Aorta (tissue), 5 donors: ENCODE measurements around the gene DMBT1. TPM values are rescaled to one million over a fixed set of nuclear protein-coding genes. Genes with fewer than 3 reads are reported as not detected.

Experiments
- ATAC-seq: fragments of 200-7000 bp; cut with Tn5 transposase; one replicate; pipeline ENCODE4 v1.9.1; 2022; ENCODE audit warnings: moderate library complexity; ENCODE audit not compliant: low FRiP score
- DNase-seq, 2 donors: peaks; one replicate each; pipeline ENCODE4 v3.0.0-alpha.2; 2020
- H3K27ac ChIP-seq, 2 donors: one replicate each; pipeline ENCODE4 v1.5.1; 2013; ENCODE audit warnings: low read length in 2 of 2, mild to moderate bottlenecking in 2 of 2, moderate library complexity in 2 of 2, control low read depth in 1 of 2, inconsistent platforms in 1 of 2, low read depth in 1 of 2
- H3K27me3 ChIP-seq, 2 donors: one replicate each; pipeline ENCODE4 v1.6.1; 2013; ENCODE audit warnings: control low read depth in 1 of 2, low read length in 1 of 2, mild to moderate bottlenecking in 1 of 2, moderate library complexity in 1 of 2; ENCODE audit not compliant: insufficient read depth in 2 of 2, control insufficient read depth in 1 of 2
- H3K36me3 ChIP-seq, 2 donors: one replicate each; pipeline ENCODE4 v1.6.1; 2013; ENCODE audit warnings: control low read depth in 1 of 2, low read length in 1 of 2, mild to moderate bottlenecking in 1 of 2; ENCODE audit not compliant: insufficient read depth in 2 of 2, control insufficient read depth in 1 of 2
- H3K4me1 ChIP-seq, 2 donors: one replicate each; pipeline ENCODE4 v1.6.1; 2013; ENCODE audit warnings: low read length in 2 of 2, control low read depth in 1 of 2, mild to moderate bottlenecking in 1 of 2, moderate library complexity in 1 of 2; ENCODE audit not compliant: insufficient read depth in 2 of 2, control insufficient read depth in 1 of 2
- H3K4me3 ChIP-seq, 2 donors: one replicate each; pipeline ENCODE4 v1.5.1; 2013; ENCODE audit warnings: low read length in 2 of 2, control low read depth in 1 of 2, mild to moderate bottlenecking in 1 of 2
- H3K9me3 ChIP-seq: one replicate; pipeline ENCODE4 v1.6.1; 2013; ENCODE audit warnings: mild to moderate bottlenecking, low read length; ENCODE audit not compliant: control insufficient read depth
- WGBS, 2 donors: extraction: QIAGEN DNeasy Blood & Tissue Kit; methylation state at CpG; one replicate each; pipeline ENCODE4 v1.1.7; 2013; 5-methylcytosine and 5-hydroxymethylcytosine counted together
- intact Hi-C, 2 donors: fragments of 100-400 bp; cut with DNase I; formaldehyde crosslinking; loops; one replicate each; pipeline versions ENCODE4 v1.14.2 to v1.15.0; 2022
- polyA plus RNA-seq, 2 donors: library from polyadenylated mRNA; stranded (reverse); fragments of 200-250 nt; gene quantifications; one replicate each; pipeline ENCODE4 v1.2.3, GENCODE V29; 2013
- total RNA-seq, 2 donors: library from RNA; stranded (reverse); fragmentation: NEBNext Ultra II Directional; extraction: Animal tissue kit (Norgen Biotek cat#: 25700); gene quantifications; one replicate each; pipeline ENCODE4 v1.2.1, GENCODE V29; 2021
- donor health status: healthy with polysubstance abuse.
- donor health status: Bipolar disorder and iron deficiency.
- donor health status: DM: no; HTN: no; CAD: no.
- donor health status: DM: no; HTN: no; CAD: no.
- donor health status: DM: yes; HTN: yes; CAD: no.

The DMBT1 gene
- total and polyA plus RNA-seq, 4 donors: 0.05 to 4.9 (median 0.11) TPM

DNA sequence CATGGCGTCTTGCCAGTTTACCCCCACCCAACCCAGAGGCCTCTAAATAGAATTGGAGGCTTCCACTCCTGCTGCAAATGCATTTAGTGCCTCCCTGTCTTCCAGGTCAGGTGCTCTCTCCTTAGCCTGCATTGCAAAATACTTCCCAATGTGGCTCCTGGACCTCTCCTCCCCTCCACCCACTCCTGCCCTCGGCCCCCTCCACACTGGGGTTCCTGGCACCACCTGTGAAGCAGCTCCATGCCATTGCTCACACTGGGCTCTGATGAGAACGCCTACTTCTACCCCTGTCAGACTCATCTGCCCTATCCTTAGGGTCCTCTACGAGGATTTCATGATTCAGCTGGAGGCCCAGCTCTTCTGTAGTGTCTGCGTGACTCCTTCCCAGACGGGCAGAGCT lies 101.7 kb downstream of the DMBT1 start:
- no peak overlapping the region for H3K4me3 ChIP-seq
- WGBS, 2 donors: 71 to 75% methylated on average over 6 of the region's 6 CpGs
- DNase-seq (no peak), ATAC-seq (no peak)
- no peaks in the 10 kb centered on the region for H3K4me1 ChIP-seq
- no peaks in the 10 kb centered on the region for H3K27me3 ChIP-seq
- H3K27ac ChIP-seq: no peak overlapping the region
- intact Hi-C loops: no loop called here
- no peaks in the 10 kb centered on the region for H3K9me3 ChIP-seq
- H3K36me3 ChIP-seq: no peaks in the 10 kb centered on the region

DNA sequence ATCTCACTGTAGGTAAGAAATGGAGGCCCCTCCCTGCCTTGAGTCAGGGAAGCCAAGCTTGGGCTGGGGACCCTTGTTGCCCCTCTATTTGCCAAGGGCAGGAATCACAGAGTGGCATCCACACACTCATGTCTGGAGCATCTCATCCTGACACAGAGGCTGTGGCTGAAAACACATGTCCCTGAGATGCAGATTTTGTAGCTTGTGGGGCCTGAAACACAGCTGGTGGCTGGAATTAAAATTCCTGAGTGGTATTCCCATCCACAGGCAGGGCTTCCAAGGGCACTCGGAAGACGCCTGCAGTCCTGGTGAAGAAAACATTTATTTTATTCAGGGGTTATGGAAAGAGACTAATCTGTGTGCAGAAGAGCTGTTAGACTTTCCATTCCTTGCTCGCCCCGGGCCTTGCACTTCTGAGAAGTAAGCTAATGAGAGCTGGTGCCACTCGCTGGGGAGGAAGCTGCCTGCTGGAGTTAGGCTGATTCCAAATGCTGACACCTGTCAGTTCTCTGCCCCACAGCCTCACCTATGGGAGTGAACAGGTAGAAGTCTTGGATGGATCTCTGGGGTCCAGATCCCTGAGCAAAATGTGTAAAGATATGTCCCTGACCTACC lies 103.1 kb downstream of the DMBT1 start:
- no peaks in the 10 kb centered on the region for H3K9me3 ChIP-seq
- 87 to 93% methylated on average over 5 of the region's 5 CpGs for WGBS, 2 donors
- no peak overlapping the region for H3K4me3 ChIP-seq
- H3K27me3 ChIP-seq: no peaks in the 10 kb centered on the region
- ATAC-seq: no peak
- H3K27ac ChIP-seq: no peak overlapping the region
- intact Hi-C loops: no loop called here
- DNase-seq: no peak
- H3K4me1 ChIP-seq: no peaks in the 10 kb centered on the region
- H3K36me3 ChIP-seq: no peaks in the 10 kb centered on the region

DNA sequence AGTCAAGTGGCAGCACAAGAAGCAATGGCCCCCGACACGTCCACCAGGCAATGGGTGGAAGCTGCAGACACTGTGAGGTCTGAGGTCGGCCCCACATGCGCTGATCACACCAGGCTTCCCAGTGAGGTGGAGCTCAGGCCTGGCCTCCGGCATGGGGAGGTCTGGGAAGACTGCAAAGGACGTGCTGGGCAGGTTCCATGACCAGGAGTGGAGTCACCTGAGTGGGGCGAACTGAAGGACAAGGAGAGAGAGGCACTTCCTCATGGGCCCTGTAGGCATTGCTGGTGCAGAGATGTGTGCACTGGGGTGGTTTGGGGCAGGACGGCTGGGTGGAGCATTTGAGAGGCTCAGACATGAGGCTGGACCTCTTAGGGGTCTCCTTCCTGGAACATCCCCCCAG lies 103.9 kb downstream of the DMBT1 start:
- Histone ChIP-seq H3K27ac (no peak overlapping the region), H3K4me1 (no peaks in the 10 kb centered on the region), H3K36me3 (no peaks in the 10 kb centered on the region), H3K4me3 (no peak overlapping the region), H3K27me3 (no peaks in the 10 kb centered on the region), H3K9me3 (no peaks in the 10 kb centered on the region)
- ATAC-seq: no peak
- intact Hi-C loops: no loop called here
- DNase-seq: no peak
- WGBS, 2 donors: 82 to 89% methylated on average over 8 of the region's 8 CpGs

DNA sequence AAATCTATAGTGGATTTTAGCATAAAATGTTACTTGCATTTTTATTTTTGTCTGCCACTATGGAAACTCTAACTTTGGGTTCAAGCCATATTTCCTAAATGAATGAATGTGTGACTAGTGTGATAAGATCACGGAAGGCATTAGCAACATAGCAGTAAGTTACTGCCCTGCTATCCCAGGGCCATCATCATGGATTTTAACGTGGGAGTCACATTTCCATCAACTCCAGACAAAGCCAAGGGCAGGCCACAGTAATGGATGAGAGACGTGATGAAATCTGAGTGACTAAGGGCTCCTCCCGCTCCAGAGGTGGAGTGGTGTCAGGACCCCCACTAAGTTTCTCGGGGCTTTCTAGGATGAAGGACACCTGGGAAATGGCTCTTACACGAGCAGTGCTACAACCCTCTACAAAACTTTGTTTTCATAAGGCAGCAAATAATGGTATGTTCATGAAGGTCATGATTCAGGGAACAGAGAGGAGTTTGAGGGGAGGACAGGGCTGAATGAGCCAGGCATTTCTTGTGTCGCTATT lies 104.8 kb downstream of the DMBT1 start:
- Histone ChIP-seq H3K4me1 (no peaks in the 10 kb centered on the region), H3K27ac (no peak overlapping the region), H3K36me3 (no peaks in the 10 kb centered on the region), H3K4me3 (no peak overlapping the region), H3K9me3 (no peaks in the 10 kb centered on the region), H3K27me3 (no peaks in the 10 kb centered on the region)
- intact Hi-C loops: no loop called here
- ATAC-seq (no peak), DNase-seq (no peak)
- WGBS, 2 donors: 63 to 69% methylated on average over 7 of the region's 7 CpGs

DNA sequence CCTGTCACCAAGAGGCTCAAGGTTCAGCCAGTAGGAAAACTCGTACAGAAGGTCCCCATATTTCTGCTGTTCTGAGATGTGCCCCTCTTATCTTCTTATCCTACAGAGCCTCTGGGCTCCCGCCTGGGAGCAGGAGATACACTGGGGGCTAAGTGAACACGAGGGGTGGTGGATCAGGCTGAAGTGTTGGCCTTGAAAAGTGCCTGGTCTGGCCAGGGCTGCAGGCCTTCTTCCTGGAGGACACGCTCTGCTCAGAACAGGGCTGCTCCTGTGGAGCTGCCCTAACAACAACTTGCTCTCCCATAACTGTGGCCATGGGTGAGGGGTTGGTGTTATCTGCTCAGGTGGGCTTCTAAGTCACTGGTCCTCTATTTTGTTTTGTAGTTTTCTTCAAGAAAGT lies 105.4 kb downstream of the DMBT1 start:
- Histone ChIP-seq H3K9me3 (no peaks in the 10 kb centered on the region), H3K27me3 (no peaks in the 10 kb centered on the region), H3K36me3 (no peaks in the 10 kb centered on the region), H3K4me1 (no peaks in the 10 kb centered on the region), H3K4me3 (no peak overlapping the region), H3K27ac (no peak overlapping the region)
- ATAC-seq (no peak), DNase-seq (no peak)
- WGBS, 2 donors: 86 to 89% methylated on average over 4 of the region's 4 CpGs
- intact Hi-C loops: no loop called here

DNA sequence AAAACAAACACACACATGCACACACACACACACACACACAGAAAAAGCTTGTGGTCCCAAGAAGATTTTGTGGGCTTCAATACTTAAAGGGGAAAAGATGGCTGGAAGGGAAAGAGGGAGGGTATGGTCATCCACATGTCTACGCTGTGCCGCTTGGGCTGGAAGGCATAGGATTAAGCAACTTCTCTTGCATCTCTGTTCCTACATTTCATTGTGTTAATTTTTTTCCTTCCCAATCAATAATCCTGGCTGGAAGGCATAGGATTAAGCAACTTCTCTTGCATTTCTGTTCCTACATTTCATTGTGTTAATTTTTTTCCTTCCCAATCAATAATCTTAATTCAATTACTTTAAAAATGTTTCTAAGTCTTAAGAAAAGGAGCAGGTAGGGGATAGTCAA lies 108.5 kb downstream of the DMBT1 start:
- H3K4me1 ChIP-seq: no peaks in the 10 kb centered on the region
- H3K27ac ChIP-seq: no peak overlapping the region
- no peaks in the 10 kb centered on the region for H3K36me3 ChIP-seq
- DNase-seq (no peak), ATAC-seq (no peak)
- H3K4me3 ChIP-seq: no peak overlapping the region
- H3K9me3 ChIP-seq: no peaks in the 10 kb centered on the region
- 98 to 100% methylated on average over 2 of the region's 2 CpGs for WGBS, 2 donors
- intact Hi-C loops: no loop called here
- H3K27me3 ChIP-seq: no peaks in the 10 kb centered on the region

DNA sequence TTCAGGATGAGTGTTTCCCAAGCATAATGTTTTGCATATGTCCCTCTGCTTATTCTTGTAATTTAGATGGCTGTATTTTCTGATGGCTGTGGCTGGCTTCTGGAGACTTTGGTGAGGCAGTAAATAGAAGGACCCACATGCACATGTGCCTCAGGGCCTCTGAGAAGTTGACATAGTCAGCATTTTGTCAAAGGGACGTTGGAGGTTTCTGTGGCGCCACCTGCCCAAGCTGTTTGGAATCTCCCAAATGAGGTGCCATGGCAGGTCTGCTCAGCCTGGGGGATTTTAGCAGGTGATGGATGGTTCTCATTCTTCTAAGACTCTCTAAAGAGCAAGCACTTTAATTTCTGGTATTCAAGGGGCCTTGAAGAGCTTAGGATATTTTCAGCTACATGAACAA lies 109.3 kb downstream of the DMBT1 start:
- ATAC-seq: no peak

DNA sequence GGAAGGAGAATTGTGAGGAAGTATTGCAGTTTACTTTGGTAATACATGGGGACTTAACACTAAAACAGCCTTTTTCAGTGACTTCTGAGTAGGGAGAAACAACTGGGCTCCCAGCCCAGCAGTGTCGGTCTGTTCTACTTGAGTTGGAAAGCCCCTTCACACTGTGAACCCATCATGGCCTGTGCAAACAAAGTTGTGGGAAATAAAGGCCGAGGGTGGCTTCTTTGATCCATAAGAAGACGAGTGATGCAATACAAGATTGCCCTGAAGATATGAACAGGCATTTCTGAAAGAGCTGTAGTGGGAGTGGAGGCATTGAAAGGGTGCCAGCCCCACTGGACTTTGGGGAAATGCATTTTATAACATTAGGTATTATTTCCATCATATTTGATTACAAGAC lies 110.8 kb downstream of the DMBT1 start:
- ATAC-seq: no peak
- Histone ChIP-seq H3K4me1 (no peaks in the 10 kb centered on the region), H3K9me3 (no peaks in the 10 kb centered on the region), H3K36me3 (no peaks in the 10 kb centered on the region), H3K27me3 (no peaks in the 10 kb centered on the region), H3K27ac (no peak overlapping the region), H3K4me3 (no peak overlapping the region)
- WGBS, 2 donors: 38 to 44% methylated on average over 3 of the region's 3 CpGs
- DNase-seq: no peak
- intact Hi-C loops: no loop called here

More for the DNA sequence above, 109.3 kb downstream of the DMBT1 start:
- no peak for DNase-seq
- Histone ChIP-seq H3K4me1 (no peaks in the 10 kb centered on the region), H3K36me3 (no peaks in the 10 kb centered on the region), H3K27ac (no peak overlapping the region), H3K27me3 (no peaks in the 10 kb centered on the region), H3K9me3 (no peaks in the 10 kb centered on the region), H3K4me3 (no peak overlapping the region)
- intact Hi-C loops: no loop called here
- WGBS, 2 donors: 74 to 81% methylated on average over 2 of the region's 2 CpGs

DNA sequence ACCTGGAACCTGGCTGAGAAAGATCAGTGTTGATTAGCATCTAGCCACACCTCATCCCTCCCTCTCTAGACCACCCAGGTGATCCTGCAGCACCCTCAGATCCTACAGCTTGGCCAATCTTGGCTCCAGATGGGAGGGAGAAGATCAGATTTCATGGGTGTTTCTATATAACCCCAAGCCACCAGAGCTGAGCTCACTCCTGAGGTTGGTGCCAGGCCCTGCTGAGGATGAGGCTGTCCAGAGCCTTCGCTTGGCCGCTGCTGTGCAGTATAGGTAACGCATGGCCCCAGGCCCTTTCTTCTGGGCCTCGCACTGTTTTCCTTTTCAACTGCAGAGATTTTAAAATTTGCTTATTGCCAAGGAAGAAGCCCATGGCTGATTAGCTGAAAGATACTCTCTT lies 112.1 kb downstream of the DMBT1 start:
- no peaks in the 10 kb centered on the region for H3K9me3 ChIP-seq
- no peaks in the 10 kb centered on the region for H3K36me3 ChIP-seq
- ATAC-seq (no peak), DNase-seq (no peak)
- no peak overlapping the region for H3K4me3 ChIP-seq
- no peaks in the 10 kb centered on the region for H3K27me3 ChIP-seq
- 88 to 92% methylated on average over 4 of the region's 4 CpGs for WGBS, 2 donors
- no peaks in the 10 kb centered on the region for H3K4me1 ChIP-seq
- H3K27ac ChIP-seq: no peak overlapping the region
- intact Hi-C loops: no loop called here
